Mesothelial cell of epicardium (in vitro differentiated cells): Measurements from ENCODE around the gene OLA1. TPM values are rescaled to one million over a fixed set of nuclear protein-coding genes. Genes with fewer than 3 reads are reported as not detected.

Source experiments
- DNase-seq, 2 experiments: peaks; one replicate each; pipeline ENCODE4 v3.0.0; 2021; ENCODE audit warnings: low spot score in 2 of 2; ENCODE audit not compliant: unreplicated experiment in 2 of 2
- H3K27ac Mint-ChIP-seq: 2 replicates; pipeline ENCODE4 v1.8.0; 2021; ENCODE audit warnings: mixed read lengths
- H3K27me3 Mint-ChIP-seq: 2 replicates; pipeline ENCODE4 v1.8.0; 2021; ENCODE audit warnings: low read depth, mixed read lengths
- H3K36me3 Mint-ChIP-seq: 2 replicates; pipeline ENCODE4 v1.8.0; 2021; ENCODE audit warnings: mixed read lengths
- H3K4me1 Mint-ChIP-seq: 2 replicates; pipeline ENCODE4 v1.8.0; 2021; ENCODE audit warnings: mixed read lengths
- H3K4me3 Mint-ChIP-seq: 2 replicates; pipeline ENCODE4 v1.8.0; 2021; ENCODE audit warnings: mild to moderate bottlenecking, moderate library complexity, mixed read lengths
- H3K9me3 Mint-ChIP-seq: 2 replicates; pipeline ENCODE4 v1.8.0; 2021; ENCODE audit warnings: mixed read lengths
- CTCF ChIP-seq: fragments of 200-600 bp; sonication (generic); IDR thresholded peaks from one replicate; pipeline ENCODE4 v1.5.0; 2021; ENCODE audit warnings: antibody characterized with exemption; ENCODE audit not compliant: unreplicated experiment
- total RNA-seq: library from RNA; stranded (reverse); gene quantifications from 3 replicates; pipeline ENCODE4 v1.2.1, GENCODE V29; 2021

The OLA1 gene
- total RNA-seq, 1 donor from 2014 or later = 87.3 TPM

DNA sequence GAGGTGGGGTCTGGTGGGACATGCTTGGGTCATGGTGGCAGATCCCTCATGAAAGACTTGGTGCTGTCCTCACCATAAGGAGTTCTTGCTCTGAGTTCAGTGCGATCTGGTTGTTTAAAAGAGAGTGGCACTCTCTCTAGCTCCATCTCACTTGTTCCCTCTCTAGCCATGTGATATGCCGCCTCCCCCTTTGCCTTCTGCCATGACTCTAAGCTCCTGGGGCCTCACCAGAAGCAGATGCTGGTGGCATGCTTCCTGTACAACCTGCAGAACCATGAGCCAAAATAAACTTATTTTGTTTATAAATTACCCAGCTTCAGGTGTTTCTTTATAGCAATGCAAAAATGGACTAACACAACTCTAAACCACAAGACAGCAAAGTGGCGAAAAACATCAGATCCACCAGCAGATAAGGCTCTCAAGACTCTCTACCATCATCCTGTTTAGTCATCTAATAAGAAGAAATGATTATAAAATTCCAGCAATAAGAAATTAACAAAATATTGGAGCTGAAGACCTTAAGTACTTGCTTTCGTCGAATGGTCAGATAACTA lies 75.5 kb downstream of the OLA1 start:
- H3K27ac Mint-ChIP-seq = no peak overlapping the region
- no peaks in the 10 kb centered on the region for H3K4me1 Mint-ChIP-seq
- peaks cover 61% of the 10 kb centered on the region for H3K9me3 Mint-ChIP-seq
- H3K4me3 Mint-ChIP-seq = no peak overlapping the region
- TF ChIP-seq CTCF = no peak
- DNase-seq = no peak
- H3K36me3 Mint-ChIP-seq = peaks cover 63% of the 10 kb centered on the region
- no peaks in the 10 kb centered on the region for H3K27me3 Mint-ChIP-seq

DNA sequence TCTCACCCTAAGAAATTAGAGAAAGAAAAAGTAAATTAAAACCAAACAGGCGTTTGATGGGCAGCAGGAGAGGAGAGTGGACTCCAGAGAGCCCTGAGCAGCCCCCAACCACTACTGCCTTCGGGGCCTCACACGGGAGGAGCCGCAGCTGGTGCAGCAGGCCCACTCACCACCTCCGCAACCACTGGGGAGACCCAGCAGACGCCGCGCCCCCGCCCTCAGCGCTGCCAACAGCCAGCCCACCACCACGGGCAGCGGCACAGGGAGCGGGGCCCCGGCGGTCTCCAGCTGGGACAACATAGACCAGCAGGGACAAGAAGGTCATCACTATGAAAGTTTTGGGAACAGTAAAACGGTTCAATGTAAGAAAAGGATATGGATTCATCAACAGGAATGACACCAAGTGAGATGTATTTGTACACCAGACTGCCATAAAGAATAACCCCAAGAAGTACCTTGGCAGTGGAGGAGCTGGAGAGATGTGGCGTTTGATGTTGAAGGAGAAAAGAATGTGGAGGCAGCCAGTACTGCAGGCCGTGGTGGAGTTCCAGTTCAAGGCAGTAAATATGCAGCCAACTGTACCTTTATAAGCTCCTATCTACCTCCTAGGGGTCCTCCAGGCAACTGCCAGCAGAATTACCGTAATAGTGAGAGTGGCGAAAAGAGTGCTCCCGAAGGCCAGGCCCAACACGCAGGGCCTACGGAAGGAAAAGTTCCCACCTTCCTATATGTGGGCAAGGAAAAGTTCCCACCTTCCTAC lies 76.5 kb downstream of the OLA1 start:
- H3K9me3 Mint-ChIP-seq = peaks cover 65% of the 10 kb centered on the region
- H3K36me3 Mint-ChIP-seq = peaks cover 65% of the 10 kb centered on the region
- H3K4me3 Mint-ChIP-seq = no peak overlapping the region
- no peak overlapping the region for H3K27ac Mint-ChIP-seq
- DNase-seq = no peak
- TF ChIP-seq CTCF = no peak
- H3K4me1 Mint-ChIP-seq = no peaks in the 10 kb centered on the region
- H3K27me3 Mint-ChIP-seq = no peaks in the 10 kb centered on the region

DNA sequence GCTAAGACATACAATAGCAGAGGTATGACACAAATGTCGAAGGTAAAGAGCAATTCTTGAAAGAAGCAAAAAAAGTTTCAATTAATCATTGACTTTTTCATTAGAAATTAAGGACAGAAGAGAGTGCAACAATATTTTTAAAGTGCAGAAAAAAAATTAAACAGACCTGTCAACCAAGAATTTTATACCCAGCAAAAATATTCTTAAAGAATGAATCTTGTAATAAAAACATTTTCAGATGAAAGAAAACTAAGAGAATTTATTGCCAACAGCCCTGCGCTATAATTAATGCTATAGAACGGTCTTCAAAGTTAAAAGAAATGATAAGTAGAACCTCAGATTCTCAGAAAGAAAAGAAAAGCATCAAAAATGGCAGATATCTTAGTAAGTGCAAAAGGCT lies 79.0 kb downstream of the OLA1 start:
- no peak overlapping the region for H3K4me3 Mint-ChIP-seq
- no peak overlapping the region for H3K27ac Mint-ChIP-seq
- peaks cover 55% of the 10 kb centered on the region for H3K36me3 Mint-ChIP-seq
- TF ChIP-seq CTCF = no peak
- no peaks in the 10 kb centered on the region for H3K27me3 Mint-ChIP-seq
- peaks cover 55% of the 10 kb centered on the region for H3K9me3 Mint-ChIP-seq
- DNase-seq = no peak
- H3K4me1 Mint-ChIP-seq = peaks cover 6% of the 10 kb centered on the region

- H3K27me3 Mint-ChIP-seq = no peaks in the 10 kb centered on the region
- no peak for DNase-seq
- TF ChIP-seq CTCF = no peak
- H3K4me1 Mint-ChIP-seq = peaks cover 6% of the 10 kb centered on the region
- peaks cover 33% of the 10 kb centered on the region for H3K36me3 Mint-ChIP-seq
- peaks cover 36% of the 10 kb centered on the region for H3K9me3 Mint-ChIP-seq
- no peak overlapping the region for H3K27ac Mint-ChIP-seq
- H3K4me3 Mint-ChIP-seq = no peak overlapping the region
Measured at GRCh38 chr2:174166261-174166660, 82.1 kb downstream of the OLA1 start.

DNA sequence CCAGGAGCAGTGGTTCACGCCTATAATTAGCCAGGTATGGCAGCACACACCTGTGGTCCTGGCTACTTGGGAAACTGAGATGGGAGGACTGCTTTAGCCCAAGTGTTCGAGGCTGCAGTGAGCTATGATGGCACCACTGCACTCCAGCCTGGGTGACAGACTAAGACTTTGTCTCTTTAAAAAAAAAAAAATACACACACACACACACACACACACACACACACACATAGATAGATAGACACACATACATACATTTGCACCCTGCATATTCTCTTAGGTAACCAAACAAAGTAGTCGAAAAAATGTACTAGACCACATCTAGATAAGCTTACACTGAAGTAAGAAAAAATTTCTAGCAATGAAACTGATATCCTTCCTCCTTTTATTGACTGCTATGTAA lies 86.8 kb downstream of the OLA1 start:
- H3K4me3 Mint-ChIP-seq = no peak overlapping the region
- H3K4me1 Mint-ChIP-seq = peaks cover 15% of the 10 kb centered on the region
- H3K9me3 Mint-ChIP-seq = peaks cover 9% of the 10 kb centered on the region
- H3K27ac Mint-ChIP-seq = no peak overlapping the region
- no peak for DNase-seq
- TF ChIP-seq CTCF = no peak
- H3K36me3 Mint-ChIP-seq = peaks cover 6% of the 10 kb centered on the region
- no peaks in the 10 kb centered on the region for H3K27me3 Mint-ChIP-seq
